GM23338 (cell line): Measurements from ENCODE around the gene PHRF1. TPM values are rescaled to one million over a fixed set of nuclear protein-coding genes. Genes with fewer than 3 reads are reported as not detected.

ENCODE experiments used
- ATAC-seq: fragments of 200-7000 bp; cut with Tn5 transposase; 3 replicates; pipeline ENCODE4 v1.9.1; 2020
- DNase-seq: peaks from one replicate; pipeline ENCODE4 v3.0.0-alpha.2; 2015; ENCODE audit warnings: low spot score
- H2AFZ ChIP-seq: fragments of 200-600 bp; sonication (generic); 2 replicates; pipeline ENCODE4 v1.8.0; 2016; ENCODE audit warnings: antibody characterized with exemption, mild to moderate bottlenecking, moderate library complexity
- H3F3A ChIP-seq: fragments of 200-600 bp; sonication (generic); replicated peaks from 2 replicates; pipeline ENCODE4 v1.8.0; 2017; ENCODE audit warnings: antibody characterized with exemption, mixed run types, low read depth
- H3K27ac ChIP-seq: fragments of 200-600 bp; sonication (generic); 2 replicates; pipeline ENCODE4 v1.6.1; 2016; ENCODE audit warnings: low read depth
- H3K27me3 ChIP-seq: fragments of 200-600 bp; sonication (generic); 2 replicates; pipeline ENCODE4 v1.8.0; 2016; ENCODE audit warnings: mild to moderate bottlenecking, mixed run types, moderate library complexity; ENCODE audit not compliant: insufficient read depth
- H3K36me3 ChIP-seq: fragments of 200-600 bp; sonication (generic); 2 replicates; pipeline ENCODE4 v1.8.0; 2016; ENCODE audit warnings: mild to moderate bottlenecking; ENCODE audit not compliant: insufficient read depth
- H3K4me1 ChIP-seq: fragments of 200-600 bp; sonication (generic); 2 replicates; pipeline ENCODE4 v1.8.0; 2016; ENCODE audit warnings: mild to moderate bottlenecking, moderate library complexity; ENCODE audit not compliant: insufficient read depth
- H3K4me2 ChIP-seq: fragments of 200-600 bp; sonication (generic); 2 replicates; pipeline ENCODE4 v1.7.1; 2017; ENCODE audit warnings: mixed run types
- H3K4me3 ChIP-seq: fragments of 200-600 bp; sonication (generic); 2 replicates; pipeline ENCODE4 v1.6.1; 2016; ENCODE audit warnings: mixed run types
- H3K79me2 ChIP-seq: fragments of 200-600 bp; sonication (generic); replicated peaks from 2 replicates; pipeline ENCODE4 v1.8.0; 2017; ENCODE audit warnings: mild to moderate bottlenecking; ENCODE audit not compliant: insufficient read depth
- H3K9me2 ChIP-seq: fragments of 200-600 bp; sonication (generic); 2 replicates; pipeline ENCODE4 v1.8.0; 2017; ENCODE audit not compliant: insufficient read depth
- H4K20me1 ChIP-seq: fragments of 200-600 bp; sonication (generic); replicated peaks from 2 replicates; pipeline ENCODE4 v1.8.0; 2017; ENCODE audit warnings: mild to moderate bottlenecking; ENCODE audit not compliant: insufficient read depth
- H3K27ac Mint-ChIP-seq: 2 replicates; pipeline ENCODE4 v1.8.0; 2020; ENCODE audit warnings: inconsistent platforms, mild to moderate bottlenecking, moderate library complexity, mixed read lengths
- H3K27me3 Mint-ChIP-seq: 3 replicates; pipeline ENCODE4 v1.8.0; 2022; ENCODE audit warnings: low read depth, mild to moderate bottlenecking, moderate library complexity, mixed read lengths, inconsistent platforms; ENCODE audit not compliant: insufficient read depth, poor library complexity
- H3K36me3 Mint-ChIP-seq: 3 replicates; pipeline ENCODE4 v1.8.0; 2021; ENCODE audit warnings: low read depth, mild to moderate bottlenecking, inconsistent platforms, moderate library complexity, mixed read lengths
- H3K4me1 Mint-ChIP-seq: 3 replicates; pipeline ENCODE4 v1.8.0; 2020; ENCODE audit warnings: mild to moderate bottlenecking, inconsistent platforms, mixed read lengths
- H3K4me3 Mint-ChIP-seq: 3 replicates; pipeline ENCODE4 v1.8.0; 2021; ENCODE audit warnings: moderate library complexity, mild to moderate bottlenecking, inconsistent platforms, mixed read lengths
- H3K9me3 Mint-ChIP-seq: 3 replicates; pipeline ENCODE4 v1.8.0; 2020; ENCODE audit warnings: moderate library complexity, mild to moderate bottlenecking, inconsistent platforms, mixed read lengths
- CREB1 ChIP-seq: fragments of 250-450 bp; sonication (Bioruptor Pico); IDR thresholded peaks from 2 replicates; pipeline ENCODE4 v1.5.0; 2020; ENCODE audit warnings: low read depth, mild to moderate bottlenecking, moderate library complexity
- ETS1 ChIP-seq: IDR thresholded peaks from 2 replicates; pipeline ENCODE4 v1.6.1; 2016; ENCODE audit warnings: antibody characterized with exemption
- EZH2 ChIP-seq: fragments of 200-600 bp; sonication (generic); IDR thresholded peaks from one replicate; pipeline ENCODE4 v1.8.0; 2017; ENCODE audit warnings: antibody characterized with exemption, mild to moderate bottlenecking, low read depth; ENCODE audit not compliant: unreplicated experiment
- EZH2phosphoT487 ChIP-seq: fragments of 200-600 bp; sonication (generic); IDR thresholded peaks from one replicate; pipeline ENCODE4 v1.8.1; 2018; ENCODE audit warnings: antibody characterized with exemption; ENCODE audit not compliant: unreplicated experiment
- JUNB ChIP-seq: IDR thresholded peaks from one replicate; pipeline ENCODE4 v1.6.1; 2016; ENCODE audit warnings: antibody characterized with exemption; ENCODE audit not compliant: unreplicated experiment
- NANOG ChIP-seq: IDR thresholded peaks from 2 replicates; pipeline ENCODE4 v1.6.1; 2016; ENCODE audit warnings: antibody characterized with exemption, borderline replicate concordance
- POLR2AphosphoS5 ChIP-seq: IDR thresholded peaks from 2 replicates; pipeline ENCODE4 v1.6.1; 2016; ENCODE audit warnings: antibody characterized with exemption, low read depth
- STAT1 ChIP-seq: IDR thresholded peaks from one replicate; pipeline ENCODE4 v1.6.1; 2016; ENCODE audit warnings: antibody characterized with exemption; ENCODE audit not compliant: unreplicated experiment
- ZNF114 ChIP-seq: fragments of 250-450 bp; sonication (Bioruptor Pico); IDR thresholded peaks from 2 replicates; pipeline ENCODE4 v1.5.0; 2020; ENCODE audit warnings: mild to moderate bottlenecking, moderate library complexity
- ZNF331 ChIP-seq: fragments of 250-450 bp; sonication (Bioruptor Pico); IDR thresholded peaks from 2 replicates; pipeline ENCODE4 v1.5.0; 2020; ENCODE audit warnings: low read depth, mild to moderate bottlenecking, moderate library complexity
- polyA plus RNA-seq: library from polyadenylated mRNA; unstranded; fragments of >200 nt; fragmentation: Nextera tagmentation; extraction: Ambion mirVana; gene quantifications from 2 replicates; pipeline ENCODE4 v1.2.1, GENCODE V29; 2016
- total RNA-seq: library from RNA; depleted of rRNA; stranded (reverse); fragments of >200 nt; shearing (Covaris generic); gene quantifications from 2 replicates; pipeline ENCODE4 v1.2.3, GENCODE V29; 2014
- TF ChIP-seq, protein P1 (sequence below): fragments of 250-450 bp; sonication (Bioruptor Pico); IDR thresholded peaks from 2 replicates; pipeline ENCODE4 v1.5.0; 2020; ENCODE audit warnings: mild to moderate bottlenecking, moderate library complexity
- TF ChIP-seq, protein P2 (sequence below), 2 experiments: fragments of 200-600 bp in 1 of 2; sonication (generic) in 1 of 2; conservative IDR thresholded peaks; 2 replicates each; pipeline versions ENCODE4 v1.5.1 to v1.6.1; 2016 to 2017; ENCODE audit warnings: antibody characterized with exemption in 2 of 2, low read depth in 2 of 2, mild to moderate bottlenecking in 2 of 2, moderate library complexity in 1 of 2
- TF ChIP-seq, protein P3 (sequence below): IDR thresholded peaks from one replicate; pipeline ENCODE4 v1.6.1; 2018; ENCODE audit warnings: antibody characterized with exemption; ENCODE audit not compliant: unreplicated experiment

PHRF1 gene
- total and polyA plus RNA-seq, 2 experiments from 2014 or later: 11.0 to 45.9 TPM

GRCh38 chr11:619628-620050, 43.4 kb downstream of the PHRF1 start:
- H3F3A ChIP-seq: peaks cover 9% of the 10 kb centered on the region
- H3K4me1 ChIP-seq: peaks cover 7% of the 10 kb centered on the region; the same call in 1 of the 2 replicates
- no peak overlapping the region for H3K27ac ChIP-seq
- peaks cover 14% of the 10 kb centered on the region for H3K27me3 Mint-ChIP-seq
- no peak overlapping the region for H3K4me2 ChIP-seq
- no peaks in the 10 kb centered on the region for H3K36me3 Mint-ChIP-seq
- no peak overlapping the region for H3K4me3 Mint-ChIP-seq
- H4K20me1 ChIP-seq: no peaks in the 10 kb centered on the region
- no peaks in the 10 kb centered on the region for H3K36me3 ChIP-seq
- DNase-seq (no peak), ATAC-seq (no peak)
- no peaks in the 10 kb centered on the region for H3K79me2 ChIP-seq
- no peak overlapping the region for H3K27ac Mint-ChIP-seq
- H3K9me3 Mint-ChIP-seq: no peaks in the 10 kb centered on the region
- no peak overlapping the region for H3K4me3 ChIP-seq
- H2AFZ ChIP-seq: no peak overlapping the region
- H3K4me1 Mint-ChIP-seq: no peaks in the 10 kb centered on the region; the same call in 2 of the 3 replicates
- H3K9me2 ChIP-seq: no peaks in the 10 kb centered on the region
- H3K27me3 ChIP-seq: no peaks in the 10 kb centered on the region
- TF ChIP-seq CREB1 (CRISPR knock-in tag): no peak
- TF ChIP-seq, protein P1, sequence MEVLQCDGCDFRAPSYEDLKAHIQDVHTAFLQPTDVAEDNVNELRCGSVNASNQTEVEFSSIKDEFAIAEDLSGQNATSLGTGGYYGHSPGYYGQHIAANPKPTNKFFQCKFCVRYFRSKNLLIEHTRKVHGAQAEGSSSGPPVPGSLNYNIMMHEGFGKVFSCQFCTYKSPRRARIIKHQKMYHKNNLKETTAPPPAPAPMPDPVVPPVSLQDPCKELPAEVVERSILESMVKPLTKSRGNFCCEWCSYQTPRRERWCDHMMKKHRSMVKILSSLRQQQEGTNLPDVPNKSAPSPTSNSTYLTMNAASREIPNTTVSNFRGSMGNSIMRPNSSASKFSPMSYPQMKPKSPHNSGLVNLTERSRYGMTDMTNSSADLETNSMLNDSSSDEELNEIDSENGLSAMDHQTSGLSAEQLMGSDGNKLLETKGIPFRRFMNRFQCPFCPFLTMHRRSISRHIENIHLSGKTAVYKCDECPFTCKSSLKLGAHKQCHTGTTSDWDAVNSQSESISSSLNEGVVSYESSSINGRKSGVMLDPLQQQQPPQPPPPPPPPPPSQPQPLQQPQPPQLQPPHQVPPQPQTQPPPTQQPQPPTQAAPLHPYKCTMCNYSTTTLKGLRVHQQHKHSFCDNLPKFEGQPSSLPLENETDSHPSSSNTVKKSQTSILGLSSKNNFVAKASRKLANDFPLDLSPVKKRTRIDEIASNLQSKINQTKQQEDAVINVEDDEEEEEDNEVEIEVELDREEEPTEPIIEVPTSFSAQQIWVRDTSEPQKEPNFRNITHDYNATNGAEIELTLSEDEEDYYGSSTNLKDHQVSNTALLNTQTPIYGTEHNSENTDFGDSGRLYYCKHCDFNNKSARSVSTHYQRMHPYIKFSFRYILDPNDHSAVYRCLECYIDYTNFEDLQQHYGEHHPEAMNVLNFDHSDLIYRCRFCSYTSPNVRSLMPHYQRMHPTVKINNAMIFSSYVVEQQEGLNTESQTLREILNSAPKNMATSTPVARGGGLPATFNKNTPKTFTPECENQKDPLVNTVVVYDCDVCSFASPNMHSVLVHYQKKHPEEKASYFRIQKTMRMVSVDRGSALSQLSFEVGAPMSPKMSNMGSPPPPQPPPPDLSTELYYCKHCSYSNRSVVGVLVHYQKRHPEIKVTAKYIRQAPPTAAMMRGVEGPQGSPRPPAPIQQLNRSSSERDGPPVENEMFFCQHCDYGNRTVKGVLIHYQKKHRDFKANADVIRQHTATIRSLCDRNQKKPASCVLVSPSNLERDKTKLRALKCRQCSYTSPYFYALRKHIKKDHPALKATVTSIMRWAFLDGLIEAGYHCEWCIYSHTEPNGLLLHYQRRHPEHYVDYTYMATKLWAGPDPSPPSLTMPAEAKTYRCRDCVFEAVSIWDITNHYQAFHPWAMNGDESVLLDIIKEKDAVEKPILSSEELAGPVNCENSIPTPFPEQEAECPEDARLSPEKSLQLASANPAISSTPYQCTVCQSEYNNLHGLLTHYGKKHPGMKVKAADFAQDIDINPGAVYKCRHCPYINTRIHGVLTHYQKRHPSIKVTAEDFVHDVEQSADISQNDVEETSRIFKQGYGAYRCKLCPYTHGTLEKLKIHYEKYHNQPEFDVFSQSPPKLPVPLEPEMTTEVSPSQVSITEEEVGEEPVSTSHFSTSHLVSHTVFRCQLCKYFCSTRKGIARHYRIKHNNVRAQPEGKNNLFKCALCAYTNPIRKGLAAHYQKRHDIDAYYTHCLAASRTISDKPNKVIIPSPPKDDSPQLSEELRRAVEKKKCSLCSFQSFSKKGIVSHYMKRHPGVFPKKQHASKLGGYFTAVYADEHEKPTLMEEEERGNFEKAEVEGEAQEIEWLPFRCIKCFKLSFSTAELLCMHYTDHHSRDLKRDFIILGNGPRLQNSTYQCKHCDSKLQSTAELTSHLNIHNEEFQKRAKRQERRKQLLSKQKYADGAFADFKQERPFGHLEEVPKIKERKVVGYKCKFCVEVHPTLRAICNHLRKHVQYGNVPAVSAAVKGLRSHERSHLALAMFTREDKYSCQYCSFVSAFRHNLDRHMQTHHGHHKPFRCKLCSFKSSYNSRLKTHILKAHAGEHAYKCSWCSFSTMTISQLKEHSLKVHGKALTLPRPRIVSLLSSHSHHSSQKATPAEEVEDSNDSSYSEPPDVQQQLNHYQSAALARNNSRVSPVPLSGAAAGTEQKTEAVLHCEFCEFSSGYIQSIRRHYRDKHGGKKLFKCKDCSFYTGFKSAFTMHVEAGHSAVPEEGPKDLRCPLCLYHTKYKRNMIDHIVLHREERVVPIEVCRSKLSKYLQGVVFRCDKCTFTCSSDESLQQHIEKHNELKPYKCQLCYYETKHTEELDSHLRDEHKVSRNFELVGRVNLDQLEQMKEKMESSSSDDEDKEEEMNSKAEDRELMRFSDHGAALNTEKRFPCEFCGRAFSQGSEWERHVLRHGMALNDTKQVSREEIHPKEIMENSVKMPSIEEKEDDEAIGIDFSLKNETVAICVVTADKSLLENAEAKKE (CRISPR knock-in tag): no peak
- TF ChIP-seq JUNB: no peak
- TF ChIP-seq, protein P2, sequence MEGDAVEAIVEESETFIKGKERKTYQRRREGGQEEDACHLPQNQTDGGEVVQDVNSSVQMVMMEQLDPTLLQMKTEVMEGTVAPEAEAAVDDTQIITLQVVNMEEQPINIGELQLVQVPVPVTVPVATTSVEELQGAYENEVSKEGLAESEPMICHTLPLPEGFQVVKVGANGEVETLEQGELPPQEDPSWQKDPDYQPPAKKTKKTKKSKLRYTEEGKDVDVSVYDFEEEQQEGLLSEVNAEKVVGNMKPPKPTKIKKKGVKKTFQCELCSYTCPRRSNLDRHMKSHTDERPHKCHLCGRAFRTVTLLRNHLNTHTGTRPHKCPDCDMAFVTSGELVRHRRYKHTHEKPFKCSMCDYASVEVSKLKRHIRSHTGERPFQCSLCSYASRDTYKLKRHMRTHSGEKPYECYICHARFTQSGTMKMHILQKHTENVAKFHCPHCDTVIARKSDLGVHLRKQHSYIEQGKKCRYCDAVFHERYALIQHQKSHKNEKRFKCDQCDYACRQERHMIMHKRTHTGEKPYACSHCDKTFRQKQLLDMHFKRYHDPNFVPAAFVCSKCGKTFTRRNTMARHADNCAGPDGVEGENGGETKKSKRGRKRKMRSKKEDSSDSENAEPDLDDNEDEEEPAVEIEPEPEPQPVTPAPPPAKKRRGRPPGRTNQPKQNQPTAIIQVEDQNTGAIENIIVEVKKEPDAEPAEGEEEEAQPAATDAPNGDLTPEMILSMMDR (conservative IDR thresholded peaks at IDR 0.05; ENCODE audit: low read depth in 2 of 2): no peak
- TF ChIP-seq NANOG: no peak
- TF ChIP-seq, protein P3, sequence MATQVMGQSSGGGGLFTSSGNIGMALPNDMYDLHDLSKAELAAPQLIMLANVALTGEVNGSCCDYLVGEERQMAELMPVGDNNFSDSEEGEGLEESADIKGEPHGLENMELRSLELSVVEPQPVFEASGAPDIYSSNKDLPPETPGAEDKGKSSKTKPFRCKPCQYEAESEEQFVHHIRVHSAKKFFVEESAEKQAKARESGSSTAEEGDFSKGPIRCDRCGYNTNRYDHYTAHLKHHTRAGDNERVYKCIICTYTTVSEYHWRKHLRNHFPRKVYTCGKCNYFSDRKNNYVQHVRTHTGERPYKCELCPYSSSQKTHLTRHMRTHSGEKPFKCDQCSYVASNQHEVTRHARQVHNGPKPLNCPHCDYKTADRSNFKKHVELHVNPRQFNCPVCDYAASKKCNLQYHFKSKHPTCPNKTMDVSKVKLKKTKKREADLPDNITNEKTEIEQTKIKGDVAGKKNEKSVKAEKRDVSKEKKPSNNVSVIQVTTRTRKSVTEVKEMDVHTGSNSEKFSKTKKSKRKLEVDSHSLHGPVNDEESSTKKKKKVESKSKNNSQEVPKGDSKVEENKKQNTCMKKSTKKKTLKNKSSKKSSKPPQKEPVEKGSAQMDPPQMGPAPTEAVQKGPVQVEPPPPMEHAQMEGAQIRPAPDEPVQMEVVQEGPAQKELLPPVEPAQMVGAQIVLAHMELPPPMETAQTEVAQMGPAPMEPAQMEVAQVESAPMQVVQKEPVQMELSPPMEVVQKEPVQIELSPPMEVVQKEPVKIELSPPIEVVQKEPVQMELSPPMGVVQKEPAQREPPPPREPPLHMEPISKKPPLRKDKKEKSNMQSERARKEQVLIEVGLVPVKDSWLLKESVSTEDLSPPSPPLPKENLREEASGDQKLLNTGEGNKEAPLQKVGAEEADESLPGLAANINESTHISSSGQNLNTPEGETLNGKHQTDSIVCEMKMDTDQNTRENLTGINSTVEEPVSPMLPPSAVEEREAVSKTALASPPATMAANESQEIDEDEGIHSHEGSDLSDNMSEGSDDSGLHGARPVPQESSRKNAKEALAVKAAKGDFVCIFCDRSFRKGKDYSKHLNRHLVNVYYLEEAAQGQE: no peak
- no peak for TF ChIP-seq EZH2phosphoT487
- no peak for TF ChIP-seq POLR2AphosphoS5
- no peak for TF ChIP-seq EZH2
- no peak for TF ChIP-seq STAT1
- TF ChIP-seq ZNF331 (CRISPR knock-in tag): no peak
- no peak for TF ChIP-seq ETS1
- TF ChIP-seq ZNF114 (CRISPR knock-in tag): no peak
